AG04449 (cell line): ENCODE results near the gene PSIP1.
A peak's percentile ranks its signal among the peaks of the same experiment; 100 is the strongest.
"Not testable (repeated sequence)": the region's sequence is repeated elsewhere in the genome, so short reads cannot be mapped to it uniquely, and the experiment has no call there.

ENCODE experiments used
- CTCF ChIA-PET: fragments of 350-600 bp; formaldehyde crosslinking; extraction: SDS; loops from one replicate; lab custom pipeline; 2021; ENCODE audit warnings: antibody characterized with exemption; lab: Yijun Ruan, JAX
- POLR2A ChIA-PET: fragments of 400-600, 350-600 bp; formaldehyde crosslinking; extraction: SDS; loops from one replicate; lab custom pipeline; 2020; ENCODE audit warnings: antibody characterized with exemption, inconsistent platforms; lab: Yijun Ruan, JAX
- DNase-seq: peaks from one replicate; pipeline ENCODE4 v3.0.0-alpha.2; 2010; ENCODE audit warnings: low read depth, low spot score
- H3K4me3 ChIP-seq: 2 replicates; pipeline ENCODE4 v1.5.1; 2011; ENCODE audit warnings: low read depth, mild to moderate bottlenecking, control low read depth, low read length
- CTCF ChIP-seq: IDR thresholded peaks from one replicate; pipeline ENCODE4 v1.5.1; 2011; ENCODE audit warnings: mild to moderate bottlenecking, moderate library complexity, low read length, control low read depth, inconsistent platforms; ENCODE audit not compliant: insufficient read depth; ENCODE audit errors: missing control alignments

Gene PSIP1

GRCh38 chr9:15433661-15434060 is 77.1 kb downstream of the PSIP1 start:
- ChIA-PET POLR2A (no interaction called here), CTCF (interaction anchor here (0.7 to 2.1 kb wide), 3 partner anchors 10 to 173 kb away, joined by 3 to 6 read pairs (median 4); no protein-coding TSS in a partner anchor)
- DNase-seq, result no peak
- H3K4me3 ChIP-seq, result no peak overlapping the region
- TF ChIP-seq CTCF, result no peak

- H3K4me3 ChIP-seq, result no peak overlapping the region
- ChIA-PET POLR2A (no interaction called here), CTCF (interaction anchor here (0.7 to 2.1 kb wide), 7 partner anchors 10 to 221 kb away, joined by 3 to 6 read pairs (median 3); no protein-coding TSS in a partner anchor)
- no peak for TF ChIP-seq CTCF
- DNase-seq, result no peak
These were observed 77.6 kb downstream of the PSIP1 start for GRCh38 chr9:15433191-15433590.

- ChIA-PET POLR2A (no interaction called here), CTCF (interaction anchor here (0.8 to 1.4 kb wide), 3 partner anchors 12 to 219 kb away, joined by 3 read pairs; no protein-coding TSS in a partner anchor)
- TF ChIP-seq CTCF, result no peak
- no peak for DNase-seq
- no peak overlapping the region for H3K4me3 ChIP-seq
These were observed 79.6 kb downstream of the PSIP1 start for GRCh38 chr9:15430920-15431844.

- H3K4me3 ChIP-seq, CTCF ChIA-PET, POLR2A ChIA-PET, DNase-seq: not testable (repeated sequence)
These were observed 83.1 kb downstream of the PSIP1 start for GRCh38 chr9:15427702-15428101.

GRCh38 chr9:15426019-15426418 is 84.8 kb downstream of the PSIP1 start:
- ChIA-PET CTCF (interaction anchor here (1.6 kb wide), 1 partner anchor 217 kb away, joined by 3 read pairs; no protein-coding TSS in a partner anchor), POLR2A (no interaction called here)
- no peak overlapping the region for H3K4me3 ChIP-seq
- DNase-seq, result no peak
- no peak for TF ChIP-seq CTCF

GRCh38 chr9:15423231-15423985 is 87.4 kb downstream of the PSIP1 start:
- TF ChIP-seq CTCF, result no peak
- CTCF ChIA-PET, result interaction anchor here (0.8 to 3.6 kb wide), 9 partner anchors 9 to 213 kb away, joined by 3 to 13 read pairs (median 3); partner anchors contain the start of gene CCDC171

More at GRCh38 chr9:15423231-15423985, 87.4 kb downstream of the PSIP1 start:
- POLR2A ChIA-PET, result interaction anchor here (1.0 to 1.2 kb wide), 3 partner anchors 117 to 211 kb away, joined by 3 to 7 read pairs (median 3); partner anchors contain the start of gene TTC39B
- peak overlapping the region; percentile 83 for H3K4me3 ChIP-seq
- no peak for DNase-seq
